Neuronal stem cell (in vitro differentiated cells): ENCODE data around the gene UBAC2.

ENCODE experiments used
- DNase-seq: peaks from one replicate; pipeline ENCODE4 v3.0.0-alpha.2; 2013; ENCODE audit warnings: low spot score
- H2AFZ ChIP-seq: one replicate; pipeline ENCODE4 v1.6.1; 2013; ENCODE audit warnings: mild to moderate bottlenecking, low read length, inconsistent platforms
- H2AK5ac ChIP-seq: 2 replicates; pipeline ENCODE4 v1.6.1; 2013; ENCODE audit warnings: low read depth, mild to moderate bottlenecking, inconsistent platforms, low read length, moderate library complexity, mixed read lengths
- H2BK120ac ChIP-seq: 2 replicates; pipeline ENCODE4 v1.6.1; 2013; ENCODE audit warnings: low read depth, mild to moderate bottlenecking, inconsistent platforms, low read length, moderate library complexity, mixed read lengths
- H2BK12ac ChIP-seq: one replicate; pipeline ENCODE4 v1.6.1; 2013; ENCODE audit warnings: low read length, inconsistent platforms
- H2BK15ac ChIP-seq: 2 replicates; pipeline ENCODE4 v1.6.1; 2013; ENCODE audit warnings: mild to moderate bottlenecking, low read length, inconsistent platforms, mixed read lengths
- H2BK5ac ChIP-seq: one replicate; pipeline ENCODE4 v1.6.1; 2013; ENCODE audit warnings: inconsistent platforms, mild to moderate bottlenecking, low read length, moderate library complexity
- H3K14ac ChIP-seq: one replicate; pipeline ENCODE4 v1.6.1; 2013; ENCODE audit warnings: low read length, inconsistent platforms
- H3K18ac ChIP-seq: 2 replicates; pipeline ENCODE4 v1.6.1; 2013; ENCODE audit warnings: low read length, inconsistent platforms
- H3K23ac ChIP-seq: 2 replicates; pipeline ENCODE4 v1.6.1; 2013; ENCODE audit warnings: low read depth, mild to moderate bottlenecking, mixed read lengths, low read length, inconsistent platforms; ENCODE audit not compliant: poor library complexity
- H3K27ac ChIP-seq: replicated peaks from 3 replicates; pipeline ENCODE4 v1.5.1; 2013; ENCODE audit warnings: low read length, inconsistent platforms
- H3K27me3 ChIP-seq, 3 experiments: 2 replicates each; pipeline ENCODE4 v1.6.1; 2013; ENCODE audit warnings: low read length in 3 of 3, mild to moderate bottlenecking in 2 of 3, inconsistent platforms in 1 of 3, low read depth in 1 of 3, mixed read lengths in 1 of 3, moderate library complexity in 1 of 3; ENCODE audit not compliant: control insufficient read depth in 3 of 3, insufficient read depth in 3 of 3
- H3K36me3 ChIP-seq, 2 donors: replicated peaks in 1 of 2; 2 replicates each; pipeline ENCODE4 v1.6.1; 2013; ENCODE audit warnings: low read length in 2 of 2; ENCODE audit not compliant: control insufficient read depth in 2 of 2, insufficient read depth in 2 of 2
- H3K4ac ChIP-seq: 2 replicates; pipeline ENCODE4 v1.6.1; 2013; ENCODE audit warnings: inconsistent platforms, mild to moderate bottlenecking, low read length, moderate library complexity
- H3K4me1 ChIP-seq, 2 donors: 1 replicate in 1 of 2; 2 replicates in 1 of 2; pipeline ENCODE4 v1.6.1; 2013; ENCODE audit warnings: low read length in 2 of 2, low read depth in 1 of 2; ENCODE audit not compliant: control insufficient read depth in 2 of 2, insufficient read depth in 1 of 2
- H3K4me2 ChIP-seq: one replicate; pipeline ENCODE4 v1.6.1; 2013; ENCODE audit warnings: mild to moderate bottlenecking, low read length, inconsistent platforms; ENCODE audit not compliant: insufficient read depth, poor library complexity, severe bottlenecking
- H3K4me3 ChIP-seq, 2 donors: 2 replicates each; pipeline ENCODE4 v1.5.1; 2013; ENCODE audit warnings: low read length in 2 of 2, mild to moderate bottlenecking in 2 of 2, inconsistent platforms in 1 of 2, moderate library complexity in 1 of 2
- H3K79me1 ChIP-seq: one replicate; pipeline ENCODE4 v1.6.1; 2013; ENCODE audit warnings: low read depth, mild to moderate bottlenecking, inconsistent platforms, low read length, moderate library complexity
- H3K9ac ChIP-seq: one replicate; pipeline ENCODE4 v1.6.1; 2013; ENCODE audit warnings: mild to moderate bottlenecking, low read depth, low read length, inconsistent platforms; ENCODE audit not compliant: poor library complexity
- H3K9me3 ChIP-seq, 2 donors: replicated peaks in 1 of 2; 2 replicates each; pipeline versions ENCODE3 to v1.6.1; 2013; ENCODE audit warnings: low read length in 2 of 2, mild to moderate bottlenecking in 2 of 2, inconsistent platforms in 1 of 2, low read depth in 1 of 2, mixed read lengths in 1 of 2, moderate library complexity in 1 of 2; ENCODE audit not compliant: control insufficient read depth in 2 of 2, insufficient read depth in 1 of 2
- H4K8ac ChIP-seq: one replicate; pipeline ENCODE4 v1.6.1; 2013; ENCODE audit warnings: low read depth, mild to moderate bottlenecking, inconsistent platforms, low read length, moderate library complexity
- H4K91ac ChIP-seq: one replicate; pipeline ENCODE4 v1.6.1; 2013; ENCODE audit warnings: low read length, low read depth, mild to moderate bottlenecking, inconsistent platforms; ENCODE audit not compliant: poor library complexity
- WGBS, 2 donors: extraction: QIAGEN DNeasy Blood & Tissue Kit; methylation state at CpG; one replicate each; pipeline ENCODE4 v1.1.7; 2013; ENCODE audit warnings: missing lambda C conversion rate in 2 of 2, mixed read lengths in 1 of 2; ENCODE audit not compliant: insufficient read length in 2 of 2, insufficient replicate concordance in 1 of 2; ENCODE audit errors: extremely low coverage in 2 of 2; 5-methylcytosine and 5-hydroxymethylcytosine counted together

The UBAC2 gene

GRCh38 chr13:99199541-99200431 is 868 bp upstream of the UBAC2 start:
- Histone ChIP-seq H2BK15ac (no peak overlapping the region), H4K91ac (no peak overlapping the region), H3K27me3 (no peaks in the 10 kb centered on the region), H3K9ac (peak overlapping the region; percentile 86), H2BK5ac (peak overlapping the region; percentile 85), H2AFZ (peak overlapping the region; percentile 98), H3K18ac (peak overlapping the region; percentile 97), H3K79me1 (peaks cover 8% of the 10 kb centered on the region), H4K8ac (no peak overlapping the region), H2BK120ac (no peak overlapping the region), H3K23ac (peak overlapping the region; percentile 98), H3K4me1 (peaks cover 0 to 2% of the 10 kb centered on the region in 2 donors), H2AK5ac (peak overlapping the region; percentile 91), H3K36me3 (peaks cover 0 to 3% of the 10 kb centered on the region in 2 donors), H3K4me2 (peak overlapping the region; percentile 50), H3K4me3 (peak overlapping the region; percentile 85 to 92), H3K27ac (peak overlapping the region; percentile 54), H3K9me3 (no peaks in the 10 kb centered on the region), H3K4ac (peak overlapping the region; percentile 60), H3K14ac (peak overlapping the region; percentile 97), H2BK12ac (no peak overlapping the region)
- no CpG with 5 or more reads among the region's 37 CpGs for WGBS, 2 donors
- no peak for DNase-seq

GRCh38 chr13:99203601-99204579 is 3.2 kb downstream of the UBAC2 start:
- H2AFZ ChIP-seq = no peak overlapping the region
- H3K27ac ChIP-seq = no peak overlapping the region
- H4K91ac ChIP-seq = no peak overlapping the region
- H2BK120ac ChIP-seq = no peak overlapping the region
- no peak overlapping the region for H2BK15ac ChIP-seq
- H3K18ac ChIP-seq = no peak overlapping the region
- H3K27me3 ChIP-seq = no peaks in the 10 kb centered on the region
- peaks cover 4 to 21% of the 10 kb centered on the region in 2 donors for H3K36me3 ChIP-seq
- no peak overlapping the region for H3K9ac ChIP-seq
- no peak overlapping the region for H3K4me2 ChIP-seq
- H2BK12ac ChIP-seq = no peak overlapping the region
- no peak overlapping the region for H3K4me3 ChIP-seq
- no peak overlapping the region for H3K23ac ChIP-seq
- no peak for DNase-seq
- no peak overlapping the region for H2BK5ac ChIP-seq
- no peaks in the 10 kb centered on the region for H3K9me3 ChIP-seq
- no CpG with 5 or more reads among the region's 9 CpGs for WGBS, 2 donors
- H4K8ac ChIP-seq = no peak overlapping the region
- no peak overlapping the region for H2AK5ac ChIP-seq
- no peak overlapping the region for H3K14ac ChIP-seq
- peaks cover 8% of the 10 kb centered on the region for H3K79me1 ChIP-seq
- no peak overlapping the region for H3K4ac ChIP-seq
- peaks cover 0 to 4% of the 10 kb centered on the region in 2 donors for H3K4me1 ChIP-seq

GRCh38 chr13:99205621-99206220 is 5.1 kb downstream of the UBAC2 start:
- Histone ChIP-seq H3K4me2 (no peak overlapping the region), H3K79me1 (peaks cover 8% of the 10 kb centered on the region), H3K9me3 (no peaks in the 10 kb centered on the region), H3K18ac (no peak overlapping the region), H2BK120ac (no peak overlapping the region), H3K27me3 (no peaks in the 10 kb centered on the region), H3K36me3 (peaks cover 4 to 21% of the 10 kb centered on the region in 2 donors), H3K4me1 (peaks cover 0 to 5% of the 10 kb centered on the region in 2 donors), H2BK15ac (no peak overlapping the region), H3K4ac (no peak overlapping the region), H4K8ac (no peak overlapping the region), H3K4me3 (no peak overlapping the region), H2BK12ac (no peak overlapping the region), H2BK5ac (no peak overlapping the region), H3K27ac (no peak overlapping the region), H3K23ac (peak overlapping the region; percentile 37), H3K14ac (no peak overlapping the region), H4K91ac (no peak overlapping the region), H2AFZ (no peak overlapping the region), H2AK5ac (no peak overlapping the region), H3K9ac (no peak overlapping the region)
- DNase-seq = no peak
- no CpG with 5 or more reads among the region's 22 CpGs for WGBS, 2 donors
